Measurements from ENCODE around the gene PXK. TPM values are rescaled to one million over a fixed set of nuclear protein-coding genes. Genes with fewer than 3 reads are reported as not detected.
"Not testable (repeated sequence)": the region's sequence is repeated elsewhere in the genome, so short reads cannot be mapped to it uniquely, and the experiment has no call there.

The PXK gene
- 222 and 353 TPM in 2 replicates for total RNA-seq (2014; rRNA removed; shearing (Covaris generic); ENCODE audit: low replicate concordance)

DNA sequence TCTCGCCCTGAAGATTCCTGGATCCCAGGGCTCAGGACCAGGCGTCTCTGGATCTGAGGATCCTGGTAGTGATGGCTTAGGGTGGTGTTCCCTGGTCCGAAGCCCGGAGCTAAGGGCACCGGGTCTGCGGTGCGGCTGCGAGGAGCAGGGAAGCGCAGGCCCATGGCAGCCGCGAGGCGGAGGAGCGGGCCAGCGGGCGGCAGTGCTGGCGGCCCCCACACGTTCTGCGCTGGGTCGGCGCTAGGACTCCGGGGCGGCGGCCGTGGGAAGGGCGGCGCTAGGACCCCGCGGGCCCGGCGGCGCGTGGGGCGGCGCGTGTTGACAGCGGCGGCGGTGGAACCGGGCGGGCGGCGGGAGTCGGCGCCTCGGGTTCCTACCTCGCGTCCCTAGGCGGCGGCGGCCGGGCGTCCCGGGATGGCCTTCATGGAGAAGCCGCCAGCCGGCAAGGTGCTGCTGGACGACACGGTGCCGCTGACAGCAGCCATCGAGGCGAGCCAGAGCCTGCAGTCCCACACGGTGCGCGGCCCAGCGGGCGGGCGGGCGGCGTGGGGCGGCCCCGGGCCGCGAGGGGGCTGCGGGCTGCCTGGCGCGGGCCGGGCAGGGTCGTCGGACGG is at the start of gene PXK:
Gene PXK, plus strand, starts transcription at position 318 of the 614 bp plus-strand sequence. Its CDS starts 97 bp downstream, at position 415.
- no peaks in the 10 kb centered on the region for H3K9me3 ChIP-seq (ENCODE audit: low read length)
- peak within 1 kb of the TSS; percentile 96 for H3K4me2 ChIP-seq (ENCODE audit: low read depth, low read length, poor library complexity, severe bottlenecking)
- H3K27me3 ChIP-seq (ENCODE audit: low read length): no peaks in the 10 kb centered on the region
- H3K9me2 ChIP-seq (replicated peaks; ENCODE audit: insufficient read depth, low read length): no peaks in the 10 kb centered on the region
- H3K4me3 ChIP-seq (ENCODE audit: low read length): peak within 1 kb of the TSS; percentile 86
- H4K20me1 ChIP-seq (ENCODE audit: insufficient read depth, low read depth, low read length): no peaks in the 10 kb centered on the region
- peaks cover 28% of the 10 kb centered on the region for H3K36me3 ChIP-seq (ENCODE audit: insufficient read depth, low read length)
- H3K9ac ChIP-seq (ENCODE audit: low read length): peak within 1 kb of the TSS; percentile 97
- peaks cover 60% of the 10 kb centered on the region for H3K79me2 ChIP-seq (ENCODE audit: low read length)
- peak; percentile 93 for DNase-seq
- H3K4me1 ChIP-seq (ENCODE audit: low read length): peaks cover 65% of the 10 kb centered on the region
- peak within 1 kb of the TSS; percentile 67; the same call in 1 of the 2 replicates for H2AFZ ChIP-seq (ENCODE audit: low read length)
- H3K27ac ChIP-seq (ENCODE audit: low read length): peak within 1 kb of the TSS; percentile 100

DNA sequence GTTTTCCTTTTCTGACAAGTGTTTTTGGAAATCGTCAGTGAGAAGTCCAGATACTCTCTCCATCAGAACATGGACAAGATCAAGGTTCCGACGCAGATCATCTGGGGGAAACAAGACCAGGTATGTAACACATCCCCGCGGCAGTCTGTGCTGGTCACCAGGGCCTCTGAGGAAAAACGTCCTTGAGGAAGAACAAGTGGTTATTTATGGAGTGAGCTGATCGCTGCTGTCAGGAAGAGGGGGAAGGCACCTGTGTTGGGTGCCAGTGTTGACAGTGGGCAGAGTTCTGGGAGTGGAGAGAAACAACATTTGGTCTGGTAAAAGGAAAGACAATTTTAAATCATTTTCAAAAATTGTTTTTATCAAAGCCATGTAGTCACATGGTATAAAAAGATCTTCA is 47.4 kb upstream of the PXK start:
- DNase-seq: peak; percentile 30
- H3K9me3 ChIP-seq (ENCODE audit: low read length): no peaks in the 10 kb centered on the region
- H3K4me1 ChIP-seq (ENCODE audit: low read length): no peaks in the 10 kb centered on the region; the same call in 1 of the 2 replicates
- no peak overlapping the region for H3K9ac ChIP-seq (ENCODE audit: low read length)
- no peaks in the 10 kb centered on the region for H4K20me1 ChIP-seq (ENCODE audit: insufficient read depth, low read depth, low read length)
- H3K36me3 ChIP-seq (ENCODE audit: insufficient read depth, low read length): peaks cover 4% of the 10 kb centered on the region; the same call in 1 of the 2 replicates
- no peaks in the 10 kb centered on the region for H3K79me2 ChIP-seq (ENCODE audit: low read length)
- H3K27me3 ChIP-seq (ENCODE audit: low read length): no peaks in the 10 kb centered on the region
- H3K9me2 ChIP-seq (replicated peaks; ENCODE audit: insufficient read depth, low read length): no peaks in the 10 kb centered on the region
- no peak overlapping the region for H2AFZ ChIP-seq (ENCODE audit: low read length)
- no peak overlapping the region for H3K4me2 ChIP-seq (ENCODE audit: low read depth, low read length, poor library complexity, severe bottlenecking)
- no peak overlapping the region for H3K4me3 ChIP-seq (ENCODE audit: low read length)
- H3K27ac ChIP-seq (ENCODE audit: low read length): no peak overlapping the region

DNA sequence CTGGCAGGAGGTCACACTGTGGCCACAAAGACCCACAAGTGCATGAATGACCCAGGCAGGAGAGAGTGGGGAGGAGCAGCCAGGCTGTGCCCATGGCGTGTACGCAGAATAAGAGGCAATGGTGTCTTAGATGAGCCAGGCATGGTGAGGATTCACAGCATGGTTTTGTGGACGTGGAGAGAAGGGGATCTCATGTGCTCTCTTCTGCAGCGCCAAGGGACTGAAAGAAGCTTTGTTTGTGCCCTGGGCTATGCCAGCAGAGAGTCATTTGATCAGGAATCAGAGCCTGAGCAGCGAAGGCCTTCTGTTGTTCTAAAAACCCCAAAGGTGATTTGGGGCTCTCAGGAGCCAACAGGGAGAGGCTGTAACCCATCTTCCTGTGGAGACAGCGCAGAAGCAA is 45.3 kb upstream of the PXK start:
- H3K9ac ChIP-seq (ENCODE audit: low read length): no peak overlapping the region
- H3K9me3 ChIP-seq (ENCODE audit: low read length): no peaks in the 10 kb centered on the region
- peaks cover 4% of the 10 kb centered on the region; the same call in 1 of the 2 replicates for H3K36me3 ChIP-seq (ENCODE audit: insufficient read depth, low read length)
- H3K79me2 ChIP-seq (ENCODE audit: low read length): no peaks in the 10 kb centered on the region
- H2AFZ ChIP-seq (ENCODE audit: low read length): no peak overlapping the region
- peak; percentile 23 for DNase-seq
- H3K4me3 ChIP-seq (ENCODE audit: low read length): no peak overlapping the region
- no peak overlapping the region for H3K4me2 ChIP-seq (ENCODE audit: low read depth, low read length, poor library complexity, severe bottlenecking)
- H3K27ac ChIP-seq (ENCODE audit: low read length): no peak overlapping the region
- no peaks in the 10 kb centered on the region for H4K20me1 ChIP-seq (ENCODE audit: insufficient read depth, low read depth, low read length)
- no peaks in the 10 kb centered on the region for H3K9me2 ChIP-seq (replicated peaks; ENCODE audit: insufficient read depth, low read length)
- no peaks in the 10 kb centered on the region for H3K27me3 ChIP-seq (ENCODE audit: low read length)
- no peaks in the 10 kb centered on the region; the same call in 1 of the 2 replicates for H3K4me1 ChIP-seq (ENCODE audit: low read length)

DNA sequence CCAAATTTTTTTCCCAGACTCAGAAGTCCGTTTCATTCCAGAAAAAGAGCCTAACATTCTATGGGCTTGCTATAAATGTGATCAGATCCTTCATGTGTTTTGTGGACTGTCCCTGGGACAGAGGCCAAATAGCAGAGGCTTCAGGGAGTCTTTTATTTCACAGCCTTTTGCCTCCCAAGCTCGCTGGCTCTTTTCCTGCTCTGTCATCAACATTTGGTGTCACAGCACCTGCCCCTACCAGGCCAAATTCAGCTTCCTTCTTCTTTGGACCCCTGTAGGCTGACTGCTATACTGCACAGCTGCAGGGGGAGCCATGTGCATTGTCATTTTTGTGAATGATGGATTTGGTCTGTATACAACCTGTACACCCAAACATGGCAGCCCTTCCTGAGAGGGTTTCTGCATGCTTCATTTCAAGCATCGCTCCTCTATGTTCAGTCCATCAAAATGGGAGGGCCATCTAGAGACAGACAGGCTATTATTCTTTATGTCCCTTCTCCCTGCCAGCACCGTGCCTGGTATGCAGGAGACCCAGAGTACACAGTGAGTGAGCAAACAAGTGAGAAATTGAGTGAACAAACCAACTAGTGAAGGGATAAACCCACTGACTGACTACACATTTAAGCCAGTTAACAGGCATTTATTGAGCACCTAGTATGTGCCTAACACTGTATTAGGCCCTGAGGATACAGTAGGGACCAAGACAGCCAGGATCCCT is 44.5 kb upstream of the PXK start:
- Histone ChIP-seq H3K27me3 (ENCODE audit: low read length) (no peaks in the 10 kb centered on the region), H3K79me2 (ENCODE audit: low read length) (no peaks in the 10 kb centered on the region), H2AFZ (ENCODE audit: low read length) (no peak overlapping the region), H4K20me1 (ENCODE audit: insufficient read depth, low read depth, low read length) (no peaks in the 10 kb centered on the region), H3K27ac (ENCODE audit: low read length) (no peak overlapping the region), H3K4me3 (ENCODE audit: low read length) (no peak overlapping the region), H3K9ac (ENCODE audit: low read length) (no peak overlapping the region), H3K4me2 (ENCODE audit: low read depth, low read length, poor library complexity, severe bottlenecking) (no peak overlapping the region), H3K9me3 (ENCODE audit: low read length) (no peaks in the 10 kb centered on the region), H3K36me3 (ENCODE audit: insufficient read depth, low read length) (peaks cover 4% of the 10 kb centered on the region; the same call in 1 of the 2 replicates), H3K9me2 (replicated peaks; ENCODE audit: insufficient read depth, low read length) (no peaks in the 10 kb centered on the region), H3K4me1 (ENCODE audit: low read length) (no peaks in the 10 kb centered on the region; the same call in 1 of the 2 replicates)
- DNase-seq: peak; percentile 62

DNA sequence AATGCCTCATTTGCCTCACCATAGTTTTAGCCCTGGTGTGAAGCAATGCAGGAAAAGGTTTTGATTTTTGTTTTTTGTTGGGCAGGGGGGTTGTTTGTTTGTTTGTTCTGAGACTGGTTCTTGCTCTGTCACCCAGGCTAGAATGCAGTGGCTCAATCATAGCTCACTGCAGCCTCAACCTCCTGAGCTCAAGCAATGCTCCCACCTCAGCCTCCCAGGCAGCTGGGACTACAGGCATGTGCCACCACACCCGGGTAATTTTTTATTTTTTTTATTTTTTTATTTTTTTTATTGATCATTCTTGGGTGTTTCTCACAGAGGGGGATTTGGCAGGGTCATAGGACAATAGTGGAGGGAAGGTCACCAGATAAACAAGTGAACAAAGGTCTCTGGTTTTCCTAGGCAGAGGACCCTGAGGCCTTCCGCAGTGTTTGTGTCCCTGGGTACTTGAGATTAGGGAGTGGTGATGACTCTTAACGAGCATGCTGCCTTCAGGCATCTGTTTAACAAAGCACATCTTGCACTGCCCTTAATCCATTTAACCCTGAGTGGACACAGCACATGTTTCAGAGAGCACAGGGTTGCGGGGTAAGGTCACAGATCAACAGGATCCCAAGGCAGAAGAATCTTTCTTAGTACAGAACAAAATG is 43.6 kb upstream of the PXK start:
- H3K27me3 ChIP-seq (ENCODE audit: low read length); H4K20me1 ChIP-seq (ENCODE audit: insufficient read depth, low read depth, low read length); H3K9ac ChIP-seq (ENCODE audit: low read length); H2AFZ ChIP-seq (ENCODE audit: low read length); H3K9me2 ChIP-seq (replicated peaks; ENCODE audit: insufficient read depth, low read length); DNase-seq; H3K36me3 ChIP-seq (ENCODE audit: insufficient read depth, low read length); H3K9me3 ChIP-seq (ENCODE audit: low read length); H3K79me2 ChIP-seq (ENCODE audit: low read length); H3K4me3 ChIP-seq (ENCODE audit: low read length); H3K27ac ChIP-seq (ENCODE audit: low read length); H3K4me2 ChIP-seq (ENCODE audit: low read depth, low read length, poor library complexity, severe bottlenecking); H3K4me1 ChIP-seq (ENCODE audit: low read length): not testable (repeated sequence)

DNA sequence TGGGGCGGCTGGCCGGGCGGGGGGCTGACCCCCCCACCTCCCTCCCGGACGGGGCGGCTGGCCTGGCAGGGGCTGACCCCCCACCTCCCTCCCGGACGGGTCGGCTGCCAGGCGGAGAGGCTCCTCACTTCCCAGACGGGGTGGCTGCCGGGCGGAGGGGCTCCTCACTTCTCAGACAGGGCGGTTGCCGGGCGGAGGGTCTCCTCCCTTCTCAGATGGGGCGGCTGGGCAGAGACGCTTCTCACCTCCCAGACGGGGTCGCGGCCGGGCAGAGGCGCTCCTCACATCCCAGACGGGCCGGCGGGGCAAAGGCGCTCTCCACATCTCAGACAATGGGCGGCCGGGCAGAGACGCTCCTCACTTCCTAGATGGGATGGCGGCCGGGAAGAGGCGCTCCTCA is 42.2 kb upstream of the PXK start:
- H3K27ac ChIP-seq (ENCODE audit: low read length); H4K20me1 ChIP-seq (ENCODE audit: insufficient read depth, low read depth, low read length); H2AFZ ChIP-seq (ENCODE audit: low read length); DNase-seq; H3K4me1 ChIP-seq (ENCODE audit: low read length); H3K4me3 ChIP-seq (ENCODE audit: low read length); H3K9ac ChIP-seq (ENCODE audit: low read length); H3K4me2 ChIP-seq (ENCODE audit: low read depth, low read length, poor library complexity, severe bottlenecking); H3K9me3 ChIP-seq (ENCODE audit: low read length); H3K27me3 ChIP-seq (ENCODE audit: low read length); H3K36me3 ChIP-seq (ENCODE audit: insufficient read depth, low read length); H3K79me2 ChIP-seq (ENCODE audit: low read length); H3K9me2 ChIP-seq (replicated peaks; ENCODE audit: insufficient read depth, low read length): not testable (repeated sequence)

DNA sequence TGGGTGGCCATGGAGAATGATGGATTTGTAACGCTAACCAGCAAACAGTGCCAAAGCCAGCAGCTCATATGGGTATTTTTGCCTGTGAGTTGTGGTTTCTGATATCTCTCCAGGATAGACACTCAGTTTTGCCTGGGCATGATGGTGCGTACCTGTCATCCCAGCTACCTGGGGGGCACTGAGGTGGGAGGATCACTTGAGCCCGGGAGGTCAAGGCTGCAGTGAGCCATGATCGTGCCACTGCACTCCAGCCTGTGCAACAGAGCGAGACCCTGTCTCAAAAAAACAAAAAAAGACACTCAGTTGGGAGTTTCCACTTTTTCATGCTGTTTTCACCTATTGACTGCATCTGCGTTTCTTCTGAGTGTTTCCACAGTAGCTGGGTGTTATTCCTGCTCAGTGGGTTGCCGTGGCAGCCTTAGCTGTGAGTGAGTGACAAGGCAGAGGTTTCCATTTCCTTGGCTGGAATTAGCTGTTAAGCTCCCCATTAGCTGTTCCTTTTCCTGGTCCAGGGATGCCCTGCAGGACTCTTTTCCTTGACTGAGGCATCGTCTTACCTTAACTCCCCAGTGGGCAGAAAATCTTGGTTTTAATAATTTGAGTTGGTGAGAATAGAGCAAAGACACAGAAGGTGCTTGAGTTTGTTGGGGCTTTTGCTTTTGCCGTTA is 40.9 kb upstream of the PXK start:
- Histone ChIP-seq H3K9ac (ENCODE audit: low read length) (no peak overlapping the region), H2AFZ (ENCODE audit: low read length) (no peak overlapping the region), H3K4me1 (ENCODE audit: low read length) (no peaks in the 10 kb centered on the region; the same call in 1 of the 2 replicates), H3K9me2 (replicated peaks; ENCODE audit: insufficient read depth, low read length) (no peaks in the 10 kb centered on the region), H3K79me2 (ENCODE audit: low read length) (no peaks in the 10 kb centered on the region), H3K27me3 (ENCODE audit: low read length) (no peaks in the 10 kb centered on the region), H3K4me2 (ENCODE audit: low read depth, low read length, poor library complexity, severe bottlenecking) (no peak overlapping the region), H3K36me3 (ENCODE audit: insufficient read depth, low read length) (peaks cover 4% of the 10 kb centered on the region; the same call in 1 of the 2 replicates), H4K20me1 (ENCODE audit: insufficient read depth, low read depth, low read length) (no peaks in the 10 kb centered on the region), H3K27ac (ENCODE audit: low read length) (no peak overlapping the region), H3K9me3 (ENCODE audit: low read length) (no peaks in the 10 kb centered on the region), H3K4me3 (ENCODE audit: low read length) (no peak overlapping the region)
- peak; percentile 27 for DNase-seq

DNA sequence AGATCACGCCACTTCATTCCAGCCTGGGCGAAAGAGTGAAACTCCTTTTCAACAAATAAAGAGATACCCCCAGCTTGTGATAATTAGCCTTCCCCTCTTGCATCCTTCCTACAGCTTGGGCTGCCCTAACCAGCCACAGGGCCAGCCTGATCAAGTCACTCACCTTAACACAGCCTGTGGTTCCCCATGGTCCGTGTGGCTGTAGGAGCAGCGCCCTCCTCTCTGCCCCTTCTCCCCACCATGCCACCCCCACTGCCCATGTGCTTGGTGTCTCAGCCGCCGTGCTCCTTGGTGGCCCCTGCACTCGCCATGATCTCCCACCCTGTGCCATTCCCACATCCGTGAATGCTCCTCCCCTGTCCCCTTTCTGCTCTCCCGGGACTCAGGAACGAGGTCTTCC is 39.8 kb upstream of the PXK start:
- Histone ChIP-seq H3K9ac (ENCODE audit: low read length) (no peak overlapping the region), H4K20me1 (ENCODE audit: insufficient read depth, low read depth, low read length) (no peaks in the 10 kb centered on the region), H3K4me1 (ENCODE audit: low read length) (no peaks in the 10 kb centered on the region; the same call in 1 of the 2 replicates), H3K36me3 (ENCODE audit: insufficient read depth, low read length) (peaks cover 4% of the 10 kb centered on the region; the same call in 1 of the 2 replicates), H3K27me3 (ENCODE audit: low read length) (no peaks in the 10 kb centered on the region), H3K4me3 (ENCODE audit: low read length) (no peak overlapping the region), H3K27ac (ENCODE audit: low read length) (no peak overlapping the region), H3K79me2 (ENCODE audit: low read length) (no peaks in the 10 kb centered on the region), H3K9me2 (replicated peaks; ENCODE audit: insufficient read depth, low read length) (no peaks in the 10 kb centered on the region), H3K4me2 (ENCODE audit: low read depth, low read length, poor library complexity, severe bottlenecking) (no peak overlapping the region), H3K9me3 (ENCODE audit: low read length) (no peaks in the 10 kb centered on the region), H2AFZ (ENCODE audit: low read length) (no peak overlapping the region)
- DNase-seq: peak; percentile 6

Data from Karpas-422 (cell line).